GM12891 (cell line): Measurements from ENCODE around the gene BTRC.

Source experiments
- PAX5 ChIP-seq: IDR thresholded peaks from 2 replicates; pipeline ENCODE4 v1.6.1; 2011; ENCODE audit warnings: low read length, moderate library complexity, mild to moderate bottlenecking; ENCODE audit not compliant: insufficient read depth, severe bottlenecking
- POLR2A ChIP-seq: IDR thresholded peaks from 2 replicates; pipeline ENCODE4 v1.6.1; 2011; ENCODE audit warnings: low read depth, low read length, control low read depth
- POLR2AphosphoS5 ChIP-seq: IDR thresholded peaks from 2 replicates; pipeline ENCODE4 v1.6.1; 2011; ENCODE audit warnings: low read depth, low read length, control low read depth
- SPI1 ChIP-seq: IDR thresholded peaks from 2 replicates; pipeline ENCODE4 v1.6.1; 2011; ENCODE audit warnings: low read depth, low read length, control low read depth
- TAF1 ChIP-seq: IDR thresholded peaks from 2 replicates; pipeline ENCODE4 v1.6.1; 2011; ENCODE audit warnings: low read depth, low read length, control low read depth

DNA sequence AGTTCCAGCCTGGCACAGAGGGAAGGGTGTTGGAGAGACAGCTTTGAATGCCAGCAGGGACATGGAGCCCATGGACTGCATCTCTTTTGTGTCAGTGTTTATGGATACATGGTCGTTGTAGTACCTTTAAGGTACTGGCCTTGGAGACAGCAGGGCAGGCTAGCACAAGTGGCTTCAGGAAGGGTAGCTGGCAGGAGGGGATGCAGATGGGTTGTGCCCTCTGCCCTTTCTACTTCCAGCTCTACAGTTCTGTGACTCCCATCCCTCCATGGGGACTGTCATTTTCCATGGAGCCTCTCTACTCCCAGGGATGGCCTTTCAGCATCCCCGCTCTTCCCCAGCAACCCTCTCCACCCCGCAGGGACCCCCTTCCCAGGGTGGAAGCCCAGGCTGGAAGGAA, 209.0 kb downstream of the BTRC start:
- TF ChIP-seq POLR2A (no peak), TAF1 (no peak), POLR2AphosphoS5 (no peak), SPI1 (no peak), PAX5 (no peak)
